ENCODE measurements around the gene NEK5.
A peak's percentile ranks its signal among the peaks of the same experiment; 100 is the strongest.

The NEK5 gene

DNA sequence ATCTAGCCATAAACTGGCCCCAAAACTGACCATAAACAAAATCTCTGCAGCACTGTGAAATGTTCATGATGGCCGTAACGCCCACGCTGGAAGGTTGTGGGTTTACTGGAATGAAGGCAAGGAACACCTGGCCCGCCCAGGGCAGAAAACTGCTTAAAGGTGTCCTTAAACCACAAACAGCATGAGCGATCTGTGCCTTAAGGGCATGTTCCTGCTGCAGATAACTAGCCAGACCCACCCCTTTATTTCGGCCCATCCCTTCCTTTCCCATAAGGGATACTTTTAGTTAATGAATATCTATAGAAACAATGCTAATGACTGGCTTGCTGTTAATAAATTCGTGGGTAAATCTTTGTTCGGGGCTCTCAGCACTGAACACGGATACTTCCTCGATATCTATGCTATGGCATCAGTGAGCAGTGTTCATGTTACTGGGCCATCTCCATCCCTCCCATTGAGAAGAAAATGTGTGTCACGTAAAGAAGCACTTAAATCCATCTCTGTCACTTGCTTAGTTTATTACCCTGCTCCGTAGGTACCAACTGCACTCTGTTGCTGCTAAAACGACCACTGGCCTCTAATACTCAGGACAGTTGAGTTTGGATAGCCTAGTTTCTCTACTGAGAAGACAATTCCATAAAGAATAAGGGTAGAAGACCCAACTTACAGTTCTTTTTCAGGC, 122.9 kb downstream of the NEK5 start:
- DNase-seq: no peak

DNA sequence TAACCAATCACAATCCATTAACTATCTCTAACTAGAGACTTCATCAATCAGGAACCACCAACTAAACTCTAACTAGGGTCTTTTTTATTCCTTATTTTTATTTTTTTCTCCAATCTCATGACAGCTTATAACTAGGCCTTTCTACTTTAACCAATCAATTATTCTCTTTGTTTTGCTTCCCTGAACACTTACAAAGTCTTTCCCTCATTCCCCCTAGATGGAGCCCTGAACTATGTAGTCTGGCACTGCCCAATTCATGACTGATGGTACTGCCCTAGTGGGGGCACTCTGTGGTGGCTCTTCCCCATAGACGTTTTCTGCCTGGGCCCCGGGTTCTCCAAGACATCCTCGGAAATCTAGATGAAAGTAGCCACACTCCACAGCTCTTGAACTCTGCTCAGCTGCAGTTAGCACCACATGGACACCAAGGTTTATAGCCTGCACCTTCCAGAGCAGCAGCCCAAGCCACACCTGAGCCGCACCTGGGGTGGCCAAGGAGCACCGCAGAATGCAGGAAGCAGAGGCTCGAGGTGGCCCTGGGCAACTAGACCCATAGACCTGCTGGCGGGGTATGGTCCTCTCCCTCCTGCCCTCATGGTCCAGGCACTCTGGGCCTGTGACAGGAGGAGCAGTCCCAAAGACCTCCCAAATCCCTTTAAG, 124.2 kb downstream of the NEK5 start:
- DNase-seq: no peak

DNA sequence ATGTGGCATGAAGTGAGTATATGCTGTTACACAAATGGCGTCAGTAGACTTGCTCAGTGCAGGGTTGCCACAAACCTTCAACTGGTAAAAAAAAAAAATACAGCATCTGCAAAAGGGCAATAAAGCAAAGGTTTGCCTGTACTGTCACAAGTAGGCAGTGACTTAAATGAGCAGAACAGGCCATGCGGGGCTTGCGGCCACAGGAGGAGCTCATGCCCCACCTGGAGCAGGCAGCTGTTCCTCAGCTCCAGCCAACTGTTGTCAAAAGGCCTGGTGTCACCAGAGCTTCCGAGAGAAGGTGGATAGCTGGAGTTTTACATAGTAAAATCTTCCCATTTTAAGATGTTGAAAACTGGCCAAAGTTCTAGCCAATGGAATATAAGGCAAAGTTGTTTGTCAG, 125.3 kb downstream of the NEK5 start:
- no peak for DNase-seq

DNA sequence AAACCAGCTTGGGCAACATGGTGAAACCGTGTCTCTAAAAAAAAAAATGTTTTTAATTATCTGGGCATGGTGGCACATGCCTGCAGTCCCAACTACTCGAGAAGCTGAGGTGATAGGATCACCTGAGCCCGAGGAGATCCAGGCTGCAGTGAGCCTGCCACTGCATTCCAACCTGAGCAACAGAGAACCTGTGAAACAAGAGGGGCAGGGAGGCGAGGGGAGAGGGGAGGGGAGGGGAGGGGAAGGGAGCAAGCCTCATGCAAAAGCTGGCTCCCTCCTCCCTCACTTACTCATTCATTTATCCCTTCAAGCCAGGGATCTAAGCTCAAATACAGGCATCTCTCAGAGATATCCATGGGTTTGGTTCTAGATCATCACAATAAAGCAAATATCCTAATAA, 126.5 kb downstream of the NEK5 start:
- no peak for DNase-seq

DNA sequence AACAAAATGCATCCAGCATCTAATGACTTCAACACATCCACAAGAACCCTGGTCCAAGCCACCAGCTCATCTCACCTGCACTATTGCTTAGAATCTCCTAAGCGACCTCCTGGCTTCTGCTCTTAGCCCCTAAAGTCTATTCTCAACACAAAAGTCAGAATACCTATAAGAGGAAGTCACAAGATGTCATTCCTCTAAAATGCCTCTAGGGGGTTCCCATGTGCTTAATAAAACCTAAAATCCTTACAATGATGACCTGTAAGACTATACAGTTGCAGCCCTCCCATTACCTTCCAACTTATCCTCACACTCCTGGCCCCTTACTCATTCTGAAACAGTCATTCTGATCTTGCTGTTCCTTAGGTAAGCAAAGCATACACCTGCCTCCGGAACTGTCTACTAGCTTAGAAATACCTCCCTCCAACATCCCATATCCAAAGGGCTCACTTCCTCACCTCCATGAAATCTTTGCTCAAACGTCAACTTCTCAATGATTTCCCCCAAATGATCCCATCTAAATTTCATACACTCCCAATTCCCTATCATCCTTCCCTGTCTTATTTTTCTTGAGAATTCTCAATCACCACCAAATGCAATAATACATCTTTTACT, 127.6 kb downstream of the NEK5 start:
- DNase-seq: peak; percentile 47

DNA sequence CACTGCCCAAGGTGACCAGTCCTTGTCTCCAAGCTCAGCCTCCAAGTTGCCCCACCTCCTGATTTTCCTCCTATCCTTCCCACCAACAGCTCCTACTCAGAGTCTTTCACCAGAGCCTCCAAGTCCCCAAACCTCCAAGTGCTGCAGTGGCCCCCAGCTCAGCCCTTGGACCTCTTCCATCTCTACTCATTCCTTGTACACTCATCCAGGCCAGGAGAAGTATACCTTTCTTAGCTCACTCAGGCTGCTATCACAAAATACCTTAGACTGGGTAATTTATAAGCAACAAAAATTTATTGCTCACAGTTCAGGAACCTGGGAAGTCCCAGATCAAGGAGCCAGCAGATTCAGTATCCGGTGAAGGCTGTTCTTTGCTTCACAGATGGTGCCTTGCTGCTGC, 129.0 kb downstream of the NEK5 start:
- DNase-seq: no peak

DNA sequence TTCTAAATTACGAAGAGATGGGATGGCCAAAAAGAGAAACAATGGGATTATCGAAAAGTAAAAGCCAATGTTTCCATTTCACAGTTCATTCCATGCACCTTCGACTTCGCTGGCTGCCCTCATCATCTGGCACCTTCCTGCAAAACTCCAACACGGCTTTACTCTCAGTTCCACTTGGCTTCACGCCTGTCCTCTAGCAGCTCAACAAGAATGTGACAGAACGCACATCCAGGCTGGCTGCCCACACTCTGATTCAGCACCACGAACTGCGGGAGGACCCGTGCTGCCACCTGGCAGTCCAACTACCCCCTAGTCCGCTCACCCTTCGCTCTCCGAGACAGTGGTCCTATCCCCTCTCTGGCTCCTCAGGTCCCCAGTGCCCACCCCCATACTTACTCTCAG, 129.4 kb downstream of the NEK5 start:
- DNase-seq: no peak

DNA sequence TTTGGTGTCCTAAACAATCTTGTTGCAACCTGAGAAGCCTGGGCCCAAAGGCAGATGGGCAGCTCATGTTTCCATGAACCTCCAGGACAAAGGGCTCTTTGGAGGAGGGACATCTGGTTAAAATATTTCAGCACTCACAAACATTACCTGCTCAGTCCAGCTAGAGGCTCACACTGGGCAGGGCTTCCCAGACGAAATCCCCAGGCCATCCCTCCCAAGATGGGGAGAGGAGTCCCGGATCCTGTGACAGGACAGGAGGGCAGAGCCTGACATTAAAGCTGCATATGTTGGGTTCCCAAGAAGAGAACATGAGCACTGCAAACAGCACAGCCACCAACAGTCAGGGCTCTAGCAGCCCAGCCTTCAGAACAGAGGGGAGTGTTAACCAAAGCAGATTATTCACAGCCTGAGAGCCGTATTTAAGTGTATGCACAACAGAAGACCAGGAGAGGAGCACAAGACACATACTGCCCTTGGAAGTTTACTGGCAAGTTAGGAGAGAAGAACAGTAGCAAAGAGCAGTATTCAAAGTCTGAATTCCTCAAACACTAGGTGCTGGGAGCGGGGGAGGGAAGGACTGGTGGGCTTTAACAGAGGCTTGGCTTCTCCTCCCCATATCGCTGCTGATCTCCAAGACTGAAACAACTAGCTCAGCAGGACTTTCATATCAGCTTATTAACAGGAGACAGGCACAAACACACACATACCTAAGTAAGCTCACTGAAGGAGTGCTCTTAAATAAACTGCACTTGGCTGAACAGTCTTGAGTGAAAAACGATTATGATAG, 130.0 kb downstream of the NEK5 start:
- no peak for DNase-seq

DNA sequence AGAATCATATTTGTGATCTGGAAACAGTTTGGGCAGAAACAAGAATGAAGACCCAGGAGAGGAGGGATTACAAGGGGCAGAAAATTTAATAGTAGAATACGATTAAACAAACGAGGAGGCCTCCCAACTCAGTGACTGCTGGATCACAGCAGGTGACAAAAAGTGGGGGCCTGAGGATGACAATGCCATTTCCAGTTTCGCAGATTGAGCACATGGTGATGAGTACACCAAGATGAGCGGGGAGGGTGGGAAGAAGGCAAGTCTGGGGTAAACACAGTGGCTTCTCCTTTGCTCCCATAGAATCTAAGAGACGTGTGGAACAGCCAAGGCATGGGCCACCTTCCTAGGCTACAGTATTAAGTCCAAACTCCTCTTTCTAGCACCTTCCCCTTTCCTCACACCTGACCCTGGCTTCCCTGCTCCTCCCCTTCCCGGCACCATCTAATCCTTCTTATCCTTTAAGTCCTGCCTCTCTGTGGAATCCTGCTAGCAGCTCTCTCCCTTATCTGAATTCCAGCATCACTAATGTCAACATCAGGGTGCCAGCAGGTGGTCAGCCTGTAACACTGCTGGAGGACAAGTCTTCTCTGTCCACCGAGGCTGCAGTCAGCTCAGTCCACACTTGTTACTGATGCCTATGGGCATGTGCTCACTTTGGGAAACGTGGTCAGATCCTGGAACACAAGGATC, 131.1 kb downstream of the NEK5 start:
- DNase-seq: no peak

DNA sequence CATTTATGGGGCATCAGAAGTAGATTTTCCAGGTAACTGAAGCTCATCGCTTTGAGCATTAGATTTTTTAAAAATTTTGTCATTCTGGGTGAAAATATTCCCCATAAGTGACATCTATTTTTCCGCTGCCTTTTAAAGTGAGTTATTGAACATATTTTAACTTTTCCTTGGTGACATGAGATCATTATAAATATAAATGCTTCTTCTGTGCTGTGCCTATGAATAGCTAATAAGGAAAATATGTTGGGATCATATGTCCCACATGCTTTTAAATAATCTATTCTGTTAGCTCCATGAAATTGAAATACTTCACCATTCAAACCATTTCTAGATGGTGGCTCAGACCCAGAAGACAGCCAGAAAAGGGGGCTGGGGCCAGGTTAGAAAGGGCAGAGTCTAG, 131.7 kb downstream of the NEK5 start:
- DNase-seq: no peak

DNA sequence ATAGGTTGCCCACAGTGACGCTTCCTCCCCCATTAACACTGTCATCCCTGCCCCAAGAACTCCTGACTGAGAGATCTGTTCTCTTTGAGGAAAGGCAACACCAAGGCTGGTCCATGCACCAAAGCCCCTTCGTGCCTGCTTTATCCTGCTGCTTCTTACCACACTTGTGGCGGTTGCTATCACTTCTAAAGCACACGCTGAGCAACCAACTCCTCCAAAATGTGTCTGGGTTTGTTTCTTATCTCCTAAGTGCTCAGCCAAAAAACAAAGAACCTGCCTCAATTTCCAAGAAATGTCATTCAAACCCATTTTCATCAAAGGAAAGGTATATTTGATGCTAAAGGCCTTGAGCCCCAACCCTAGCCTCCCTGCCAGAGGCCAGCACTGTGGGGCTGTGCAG, 132.2 kb downstream of the NEK5 start:
- no peak for DNase-seq

DNA sequence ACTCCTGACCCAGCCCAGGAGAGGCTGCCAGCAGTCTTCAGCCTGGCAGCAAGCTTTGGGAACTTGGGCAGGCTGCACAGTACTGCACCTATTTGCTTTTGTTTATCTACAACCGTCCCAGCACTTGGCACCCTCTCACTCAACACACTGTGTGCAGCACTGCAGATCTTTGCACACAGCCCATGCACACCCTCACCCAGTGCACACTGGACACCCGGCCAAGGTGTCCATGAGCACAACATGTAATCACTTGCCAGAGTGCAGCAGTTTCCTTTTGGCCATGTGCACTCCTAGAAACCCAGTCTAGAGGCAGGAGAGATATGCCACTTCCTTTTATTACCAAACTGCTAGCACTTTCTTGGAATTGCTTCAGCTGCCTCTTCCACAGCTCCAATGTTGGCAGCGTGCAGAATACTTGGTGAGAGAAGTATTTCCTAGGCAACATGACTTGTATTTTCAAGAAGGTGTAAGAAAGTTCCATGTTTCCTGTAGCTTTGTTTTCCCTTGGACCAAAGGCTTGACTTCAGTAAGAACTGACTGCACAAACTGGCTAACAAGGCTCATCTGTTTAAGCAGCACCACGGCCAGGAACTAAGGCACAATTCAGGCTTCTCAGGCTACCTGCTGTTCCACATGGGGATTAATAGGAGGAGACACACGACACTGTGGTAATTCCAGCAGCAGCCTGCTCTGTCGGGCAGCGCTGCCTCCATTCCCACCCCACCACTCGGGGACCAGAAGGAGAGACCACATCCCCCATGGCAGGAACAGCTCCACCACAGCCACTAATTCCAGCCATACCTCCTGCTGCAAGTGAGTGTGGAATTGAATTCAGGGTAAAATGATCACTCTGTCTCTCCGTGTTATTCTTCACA, 133.0 kb downstream of the NEK5 start:
- DNase-seq: no peak

DNA sequence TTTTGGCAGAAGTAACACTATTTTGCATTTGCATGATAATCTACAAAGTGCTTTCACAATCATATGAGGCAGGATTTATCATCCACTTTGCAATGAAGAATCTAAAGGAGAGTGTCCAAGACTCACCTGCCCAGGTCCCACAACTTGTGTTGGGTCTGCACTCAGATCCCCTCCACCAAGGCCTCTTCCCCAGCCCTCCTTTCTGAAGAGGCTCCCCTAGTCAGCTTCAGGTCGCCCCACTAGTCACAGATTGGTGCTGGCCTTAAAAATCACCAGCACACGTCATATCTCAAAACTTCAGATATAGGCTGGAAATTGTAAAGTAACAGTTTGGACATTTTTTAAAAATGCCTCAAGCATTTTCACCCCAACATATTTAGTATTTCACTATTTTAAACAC, 135.2 kb downstream of the NEK5 start:
- DNase-seq: no peak

DNA sequence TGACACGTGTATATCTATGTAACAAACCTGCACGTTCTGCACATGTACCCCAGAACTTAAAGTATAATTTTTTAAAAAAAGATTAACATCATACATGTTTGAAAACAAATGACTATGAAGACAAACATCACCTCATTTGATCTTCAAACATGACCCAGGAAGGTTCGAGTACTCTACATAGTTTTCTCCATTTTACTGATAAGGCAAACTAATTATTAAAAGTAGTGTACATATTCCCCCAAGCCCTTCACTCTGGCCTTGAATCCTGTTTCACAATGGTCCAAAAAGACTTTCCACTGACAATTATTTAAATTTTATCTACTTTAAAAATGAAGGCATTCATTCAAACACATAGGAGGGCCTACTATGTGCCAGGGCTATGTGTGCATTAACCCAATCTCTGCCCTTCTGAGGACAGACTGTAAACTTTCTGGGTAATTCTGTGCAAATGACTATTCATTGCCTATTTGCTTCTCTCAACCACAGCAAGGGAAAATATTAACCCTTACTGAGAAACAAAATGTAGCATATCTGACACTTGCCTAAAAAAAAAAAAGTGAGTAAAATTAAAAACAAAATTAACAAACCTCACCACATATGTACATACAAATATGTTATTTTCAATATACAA, 139.8 kb downstream of the NEK5 start:
- no peak for DNase-seq
